Activated T-cell treated with anti-CD3 and anti-CD28 coated beads, Interleukin-2, amount 50 U/mL, for 24 hours (primary cell): Measurements from ENCODE around the gene TNFAIP1.

Source experiments
- DNase-seq: peaks from one replicate; pipeline ENCODE4 v3.0.0-alpha.2; 2020
- H3K27ac Mint-ChIP-seq: 2 replicates; pipeline ENCODE4 v1.8.0; 2020; ENCODE audit warnings: mild to moderate bottlenecking, mixed read lengths
- H3K27me3 Mint-ChIP-seq: 2 replicates; pipeline ENCODE4 v1.8.0; 2020; ENCODE audit warnings: mixed read lengths
- H3K36me3 Mint-ChIP-seq: 2 replicates; pipeline ENCODE4 v1.8.0; 2020; ENCODE audit warnings: low read depth, mixed read lengths
- H3K4me1 Mint-ChIP-seq: 2 replicates; pipeline ENCODE4 v1.8.0; 2020; ENCODE audit warnings: low read depth, mixed read lengths
- H3K4me3 Mint-ChIP-seq: 2 replicates; pipeline ENCODE4 v1.8.0; 2020; ENCODE audit warnings: mild to moderate bottlenecking, moderate library complexity, mixed read lengths
- H3K9me3 Mint-ChIP-seq: 2 replicates; pipeline ENCODE4 v1.8.0; 2020; ENCODE audit warnings: mixed read lengths

TNFAIP1 gene

GRCh38 chr17:28384281-28385036 lies 48.9 kb downstream of the TNFAIP1 start:
- no peaks in the 10 kb centered on the region for H3K27me3 Mint-ChIP-seq
- peaks cover 53% of the 10 kb centered on the region for H3K36me3 Mint-ChIP-seq
- H3K4me3 Mint-ChIP-seq, result peak overlapping the region; percentile 87
- peaks cover 29% of the 10 kb centered on the region for H3K4me1 Mint-ChIP-seq
- H3K27ac Mint-ChIP-seq, result peak overlapping the region; percentile 18
- no peaks in the 10 kb centered on the region for H3K9me3 Mint-ChIP-seq
- peak; percentile 80 for DNase-seq

DNA sequence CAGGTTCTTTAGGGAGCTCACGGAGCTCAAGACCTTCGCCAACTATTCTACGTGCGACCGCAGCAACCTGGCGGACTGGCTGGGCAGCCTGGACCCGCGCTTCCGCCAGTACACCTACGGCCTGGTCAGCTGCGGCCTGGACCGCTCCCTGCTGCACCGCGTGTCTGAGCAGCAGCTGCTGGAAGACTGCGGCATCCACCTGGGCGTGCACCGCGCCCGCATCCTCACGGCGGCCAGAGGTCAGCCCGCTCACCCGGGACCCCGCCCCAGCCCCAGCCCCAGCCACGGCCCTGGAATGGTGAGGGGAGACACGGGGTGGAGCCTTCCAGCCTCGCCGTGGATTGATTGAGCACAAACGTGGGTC lies 49.5 kb downstream of the TNFAIP1 start:
- Mint-ChIP-seq H3K4me1 (peaks cover 29% of the 10 kb centered on the region), H3K9me3 (no peaks in the 10 kb centered on the region), H3K27ac (peak overlapping the region; percentile 77), H3K36me3 (peaks cover 57% of the 10 kb centered on the region), H3K27me3 (no peaks in the 10 kb centered on the region), H3K4me3 (peak overlapping the region; percentile 87)
- peak; percentile 57 for DNase-seq

GRCh38 chr17:28385406-28385805 lies 49.8 kb downstream of the TNFAIP1 start:
- Mint-ChIP-seq H3K4me3 (peak overlapping the region; percentile 87), H3K27ac (peak overlapping the region; percentile 77), H3K36me3 (peaks cover 60% of the 10 kb centered on the region)

DNA sequence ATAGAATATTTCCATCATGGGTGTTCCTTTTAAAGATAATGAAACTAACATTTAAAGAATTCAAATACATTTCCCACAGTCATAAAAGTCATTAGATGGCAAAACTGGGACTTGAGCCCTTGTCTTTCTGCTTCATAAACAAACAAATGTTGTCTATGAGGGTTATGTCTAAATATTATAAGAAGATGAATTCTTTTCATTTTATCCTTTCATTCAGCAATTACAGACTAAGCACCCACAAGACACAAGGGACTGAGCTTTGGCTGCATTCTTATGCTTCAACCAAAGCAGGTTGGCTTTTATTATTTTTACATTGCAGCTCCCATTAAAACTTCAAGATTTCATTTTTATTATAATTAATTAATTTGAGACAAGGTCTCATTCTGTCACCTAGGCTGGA lies 50.8 kb downstream of the TNFAIP1 start:
- Mint-ChIP-seq H3K4me1 (peaks cover 20% of the 10 kb centered on the region), H3K4me3 (no peak overlapping the region), H3K9me3 (no peaks in the 10 kb centered on the region), H3K27me3 (no peaks in the 10 kb centered on the region), H3K36me3 (peaks cover 66% of the 10 kb centered on the region), H3K27ac (no peak overlapping the region)
- no peak for DNase-seq

More at GRCh38 chr17:28385406-28385805, 49.8 kb downstream of the TNFAIP1 start:
- DNase-seq, result peak; percentile 29
- no peaks in the 10 kb centered on the region for H3K9me3 Mint-ChIP-seq
- peaks cover 26% of the 10 kb centered on the region for H3K4me1 Mint-ChIP-seq
- no peaks in the 10 kb centered on the region for H3K27me3 Mint-ChIP-seq

- H3K4me1 Mint-ChIP-seq, result peaks cover 18% of the 10 kb centered on the region
- no peak overlapping the region for H3K27ac Mint-ChIP-seq
- DNase-seq, result no peak
- no peaks in the 10 kb centered on the region for H3K27me3 Mint-ChIP-seq
- H3K36me3 Mint-ChIP-seq, result peaks cover 70% of the 10 kb centered on the region
- no peak overlapping the region for H3K4me3 Mint-ChIP-seq
- H3K9me3 Mint-ChIP-seq, result no peaks in the 10 kb centered on the region
These were observed 52.5 kb downstream of the TNFAIP1 start for GRCh38 chr17:28388106-28388505.

DNA sequence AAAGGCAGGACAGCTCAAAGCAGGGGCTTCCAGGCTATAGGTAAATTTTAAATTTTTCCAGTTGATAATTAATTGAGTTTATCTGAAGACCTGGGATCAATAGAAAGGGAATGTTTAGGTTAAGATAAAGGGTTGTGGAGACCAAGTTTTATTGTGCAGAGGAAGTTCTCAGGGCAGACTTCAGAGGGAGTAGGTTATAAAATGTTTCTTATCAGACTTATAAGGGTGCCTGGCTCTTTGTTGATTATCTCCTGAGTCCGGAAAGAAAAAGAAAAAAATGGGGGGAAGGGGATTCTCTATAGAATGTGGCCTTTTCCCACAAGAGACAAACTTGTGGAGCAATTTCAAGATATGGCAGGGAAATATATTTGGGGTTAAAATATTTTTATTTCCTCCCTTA lies 54.6 kb downstream of the TNFAIP1 start:
- H3K27me3 Mint-ChIP-seq, result no peaks in the 10 kb centered on the region
- H3K9me3 Mint-ChIP-seq, result no peaks in the 10 kb centered on the region
- peaks cover 4% of the 10 kb centered on the region for H3K4me1 Mint-ChIP-seq
- DNase-seq, result no peak
- H3K27ac Mint-ChIP-seq, result no peak overlapping the region
- no peak overlapping the region for H3K4me3 Mint-ChIP-seq
- peaks cover 80% of the 10 kb centered on the region for H3K36me3 Mint-ChIP-seq

GRCh38 chr17:28390563-28390962 lies 55.0 kb downstream of the TNFAIP1 start:
- Mint-ChIP-seq H3K4me3 (no peak overlapping the region), H3K36me3 (peaks cover 81% of the 10 kb centered on the region), H3K4me1 (no peaks in the 10 kb centered on the region), H3K9me3 (no peaks in the 10 kb centered on the region), H3K27ac (no peak overlapping the region), H3K27me3 (no peaks in the 10 kb centered on the region)
- no peak for DNase-seq

DNA sequence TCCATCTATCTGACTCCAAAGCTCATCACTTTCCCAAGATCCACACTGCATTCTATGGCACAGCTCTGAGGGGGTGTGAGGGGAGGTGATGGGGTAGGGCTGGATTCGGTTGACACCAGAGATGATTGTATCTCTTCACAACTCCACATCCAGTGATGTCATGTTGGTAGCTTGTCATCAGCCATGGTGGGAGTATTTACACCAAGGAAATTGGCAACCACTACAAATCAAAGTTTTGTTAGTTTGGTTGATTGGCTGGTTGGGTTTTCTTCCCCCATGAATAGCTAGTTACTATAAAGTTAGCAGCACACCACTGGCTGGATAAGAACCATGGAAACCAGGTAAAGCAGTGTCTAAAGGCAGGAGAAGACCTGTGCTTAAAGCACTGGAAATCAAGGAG lies 55.4 kb downstream of the TNFAIP1 start:
- H3K4me1 Mint-ChIP-seq, result no peaks in the 10 kb centered on the region
- no peak for DNase-seq
- no peaks in the 10 kb centered on the region for H3K27me3 Mint-ChIP-seq
- H3K27ac Mint-ChIP-seq, result no peak overlapping the region
- no peak overlapping the region for H3K4me3 Mint-ChIP-seq
- no peaks in the 10 kb centered on the region for H3K9me3 Mint-ChIP-seq
- H3K36me3 Mint-ChIP-seq, result peaks cover 83% of the 10 kb centered on the region

DNA sequence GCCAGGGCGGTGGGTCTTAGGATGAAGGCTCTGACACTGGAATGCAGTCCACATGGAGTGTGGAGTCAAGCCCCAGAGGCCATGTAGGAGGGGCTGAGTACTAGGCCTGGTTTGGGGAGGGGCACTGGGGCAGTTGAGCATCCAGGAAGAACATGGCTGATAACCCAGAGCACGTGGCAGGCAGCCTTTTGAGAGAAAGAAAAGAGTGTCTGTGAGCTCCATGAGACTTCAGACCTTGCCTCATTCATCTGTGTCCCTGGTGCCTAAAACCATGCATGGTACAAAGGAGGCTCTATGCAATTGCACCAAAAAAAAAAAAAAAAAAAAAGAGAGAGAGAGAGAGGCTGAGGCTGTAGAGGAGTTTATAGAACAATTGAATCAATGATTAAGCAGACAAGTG lies 55.8 kb downstream of the TNFAIP1 start:
- no peak overlapping the region for H3K4me3 Mint-ChIP-seq
- DNase-seq, result no peak
- no peaks in the 10 kb centered on the region for H3K4me1 Mint-ChIP-seq
- peaks cover 87% of the 10 kb centered on the region for H3K36me3 Mint-ChIP-seq
- H3K27me3 Mint-ChIP-seq, result no peaks in the 10 kb centered on the region
- H3K27ac Mint-ChIP-seq, result no peak overlapping the region
- no peaks in the 10 kb centered on the region for H3K9me3 Mint-ChIP-seq

DNA sequence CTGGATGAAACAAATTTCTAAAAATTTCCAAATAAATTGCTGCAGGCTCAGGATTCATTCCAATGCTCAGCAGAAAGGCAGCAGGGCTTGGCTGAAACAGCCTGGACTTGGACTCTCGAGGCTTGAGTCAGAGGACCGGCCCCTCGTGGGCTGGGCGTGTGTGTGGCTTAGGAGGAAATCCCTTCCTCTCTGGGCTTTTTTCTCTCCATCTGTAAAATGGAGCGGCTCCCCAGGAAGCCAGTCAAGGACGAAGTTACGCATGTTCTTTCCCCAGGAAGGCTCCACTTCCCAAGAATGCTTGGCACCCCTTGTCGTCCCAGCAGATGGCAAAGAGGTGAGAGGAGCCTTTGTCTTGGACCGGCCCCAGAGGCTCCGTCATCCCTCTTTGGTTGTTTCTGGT lies 56.9 kb downstream of the TNFAIP1 start:
- DNase-seq, result no peak
- Mint-ChIP-seq H3K27me3 (no peaks in the 10 kb centered on the region), H3K27ac (no peak overlapping the region), H3K4me3 (no peak overlapping the region), H3K9me3 (no peaks in the 10 kb centered on the region), H3K36me3 (peaks cover 89% of the 10 kb centered on the region), H3K4me1 (no peaks in the 10 kb centered on the region)

DNA sequence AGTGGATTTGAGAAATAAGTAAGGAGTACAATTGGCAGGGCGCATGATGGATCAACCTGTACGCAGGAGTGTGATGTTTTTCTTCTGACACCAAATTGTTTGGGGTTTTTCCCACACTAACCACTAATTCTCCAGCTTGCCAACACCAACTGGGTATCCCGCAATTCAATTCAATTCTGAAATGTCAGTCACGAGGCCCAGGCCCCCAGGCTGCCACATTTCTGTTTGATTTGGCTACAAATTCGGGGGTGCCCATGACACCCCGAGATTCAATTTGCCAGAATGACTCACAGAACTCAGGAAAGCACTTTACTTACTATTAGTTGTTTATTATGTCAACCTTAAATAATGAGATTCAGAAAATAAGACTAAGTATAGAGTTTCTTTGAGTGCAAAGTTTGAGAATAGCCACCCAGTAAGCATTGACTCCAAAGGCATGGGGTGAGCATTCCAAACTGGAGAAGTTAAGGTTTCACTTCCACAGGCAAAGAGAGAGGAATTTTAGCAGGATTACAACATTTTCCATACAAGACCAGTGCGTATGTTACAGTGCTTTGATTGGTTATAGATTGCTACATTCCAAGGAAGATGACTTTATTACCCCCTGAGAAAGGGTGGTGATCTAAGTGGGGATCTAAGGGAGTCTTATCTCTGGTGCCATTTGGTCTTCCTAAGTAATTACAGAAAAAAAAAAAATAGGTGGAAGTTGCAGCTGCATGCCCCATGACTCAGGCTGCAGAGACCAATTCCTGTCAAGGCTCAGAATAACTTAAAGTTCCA lies 59.0 kb downstream of the TNFAIP1 start:
- peaks cover 88% of the 10 kb centered on the region for H3K36me3 Mint-ChIP-seq
- H3K9me3 Mint-ChIP-seq, result no peaks in the 10 kb centered on the region
- H3K4me1 Mint-ChIP-seq, result no peaks in the 10 kb centered on the region
- DNase-seq, result no peak
- no peak overlapping the region for H3K27ac Mint-ChIP-seq
- H3K4me3 Mint-ChIP-seq, result no peak overlapping the region
- no peaks in the 10 kb centered on the region for H3K27me3 Mint-ChIP-seq

DNA sequence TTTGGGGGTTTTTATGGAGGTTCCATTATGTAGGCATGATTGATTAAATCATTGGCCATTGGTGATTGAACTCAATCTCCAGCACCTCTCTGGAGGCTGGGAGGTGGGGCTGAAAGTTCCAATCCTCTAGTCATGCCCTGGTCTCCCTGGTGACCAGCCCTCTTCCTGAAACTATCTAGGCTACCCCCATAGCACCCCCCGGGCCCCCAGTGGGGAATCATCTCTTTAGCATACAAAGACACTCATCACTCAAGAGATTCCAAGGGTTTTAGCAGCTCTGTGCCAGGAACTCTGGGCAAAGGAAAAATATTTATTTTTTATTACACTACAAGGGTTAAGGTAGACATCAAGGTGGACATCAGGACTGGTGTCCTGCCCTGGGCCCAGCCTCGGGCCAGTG lies 59.9 kb downstream of the TNFAIP1 start:
- H3K27ac Mint-ChIP-seq, result no peak overlapping the region
- H3K9me3 Mint-ChIP-seq, result no peaks in the 10 kb centered on the region
- no peak overlapping the region for H3K4me3 Mint-ChIP-seq
- DNase-seq, result no peak
- H3K27me3 Mint-ChIP-seq, result no peaks in the 10 kb centered on the region
- H3K36me3 Mint-ChIP-seq, result peaks cover 84% of the 10 kb centered on the region
- no peaks in the 10 kb centered on the region for H3K4me1 Mint-ChIP-seq

- Mint-ChIP-seq H3K4me1 (no peaks in the 10 kb centered on the region), H3K4me3 (no peak overlapping the region), H3K36me3 (peaks cover 79% of the 10 kb centered on the region), H3K27me3 (no peaks in the 10 kb centered on the region), H3K27ac (no peak overlapping the region), H3K9me3 (no peaks in the 10 kb centered on the region)
- DNase-seq, result no peak
These were observed 60.4 kb downstream of the TNFAIP1 start for GRCh38 chr17:28395968-28396367.
